PC-9 (cell line): ENCODE data around the gene UBTD1. TPM values are rescaled to one million over a fixed set of nuclear protein-coding genes. Genes with fewer than 3 reads are reported as not detected.

ENCODE experiments used
- BruUV-seq: library from RNA; stranded (reverse); fragments of 400-500 nt; replicated peaks from 2 replicates; lab custom pipeline; 2021; lab: Mats Ljungman, UMichigan
- CTCF ChIA-PET: fragments of 300-600 bp; sonication (Branson Sonifier 250); formaldehyde crosslinking; loops from one replicate; lab custom pipeline; 2022; ENCODE audit warnings: antibody characterized with exemption; lab: Charles Lee
- POLR2A ChIA-PET: fragments of 300-600 bp; sonication (Branson Sonifier 250); formaldehyde crosslinking; loops from one replicate; lab custom pipeline; 2022; ENCODE audit warnings: antibody characterized with exemption; ENCODE audit not compliant: unreplicated experiment; lab: Charles Lee
- DNase-seq, 2 experiments: peaks; one replicate each; pipeline versions ENCODE4 v3.0.0 to v3.0.0-alpha.2; 2015 to 2022; ENCODE audit warnings: mixed read lengths in 1 of 2
- H2AFZ ChIP-seq: fragments of 200-600 bp; sonication (generic); 2 replicates; pipeline ENCODE4 v1.8.1; 2017; ENCODE audit warnings: antibody characterized with exemption
- H3F3A ChIP-seq: fragments of 200-600 bp; sonication (generic); 2 replicates; pipeline ENCODE4 v1.8.1; 2017; ENCODE audit warnings: antibody characterized with exemption, mild to moderate bottlenecking, low read depth; ENCODE audit not compliant: insufficient read depth
- H3K27ac ChIP-seq: fragments of 200-600 bp; sonication (generic); 2 replicates; pipeline ENCODE4 v1.6.1; 2016; ENCODE audit warnings: mixed run types
- H3K27me3 ChIP-seq: fragments of 200-600 bp; sonication (generic); 2 replicates; pipeline ENCODE4 v1.6.1; 2016; ENCODE audit warnings: low read depth, mixed run types; ENCODE audit not compliant: insufficient read depth
- H3K36me3 ChIP-seq: fragments of 200-600 bp; sonication (generic); 2 replicates; pipeline ENCODE4 v1.6.1; 2016; ENCODE audit warnings: low read depth, mixed run types
- H3K4me1 ChIP-seq: fragments of 200-600 bp; sonication (generic); replicated peaks from 2 replicates; pipeline ENCODE4 v1.6.1; 2016; ENCODE audit warnings: mixed run types; ENCODE audit not compliant: insufficient read depth
- H3K4me2 ChIP-seq: fragments of 200-600 bp; sonication (generic); 2 replicates; pipeline ENCODE4 v1.6.1; 2017; ENCODE audit warnings: mixed run types
- H3K4me3 ChIP-seq: fragments of 200-600 bp; sonication (generic); 2 replicates; pipeline ENCODE4 v1.6.1; 2016; ENCODE audit warnings: mixed run types
- H3K79me2 ChIP-seq: fragments of 200-600 bp; sonication (generic); 2 replicates; pipeline ENCODE4 v1.6.1; 2017; ENCODE audit warnings: low read depth, mixed run types
- H3K9me2 ChIP-seq: fragments of 200-600 bp; sonication (generic); 2 replicates; pipeline ENCODE4 v1.8.1; 2017; ENCODE audit warnings: mild to moderate bottlenecking; ENCODE audit not compliant: insufficient read depth
- H3K9me3 ChIP-seq: fragments of 200-600 bp; sonication (generic); 2 replicates; pipeline ENCODE4 v1.8.1; 2016; ENCODE audit warnings: low read depth; ENCODE audit not compliant: insufficient read depth
- H4K20me1 ChIP-seq: fragments of 200-600 bp; sonication (generic); 2 replicates; pipeline ENCODE4 v1.8.1; 2017; ENCODE audit not compliant: insufficient read depth
- CTCF ChIP-seq: fragments of 200-600 bp; sonication (generic); conservative IDR thresholded peaks from 2 replicates; pipeline ENCODE4 v1.6.1; 2017; ENCODE audit warnings: mixed run types, antibody characterized with exemption, mild to moderate bottlenecking, moderate library complexity
- EZH2 ChIP-seq: fragments of 200-600 bp; sonication (generic); IDR thresholded peaks from 2 replicates; pipeline ENCODE4 v1.8.0; 2017; ENCODE audit warnings: antibody characterized with exemption, low read depth
- intact Hi-C: fragments of 100-400 bp; cut with micrococcal nuclease; formaldehyde crosslinking; loops from one replicate; pipeline ENCODE4 v1.10.0; 2022; ENCODE audit not compliant: unreplicated experiment
- total RNA-seq: library from RNA; stranded (reverse); gene quantifications from 2 replicates; pipeline ENCODE4 v1.2.3, GENCODE V29; 2021

The UBTD1 gene
- total RNA-seq, 1 experiment from 2014 or later, result 17.1 TPM

GRCh38 chr10:97583476-97583875 is 84.8 kb downstream of the UBTD1 start:
- no peak for DNase-seq
- Histone ChIP-seq H3K27ac (no peak overlapping the region), H3K4me3 (no peak overlapping the region), H4K20me1 (no peaks in the 10 kb centered on the region), H3K36me3 (no peaks in the 10 kb centered on the region), H3K4me2 (no peak overlapping the region), H3F3A (no peaks in the 10 kb centered on the region), H2AFZ (no peak overlapping the region), H3K79me2 (no peaks in the 10 kb centered on the region), H3K27me3 (no peaks in the 10 kb centered on the region), H3K4me1 (no peaks in the 10 kb centered on the region), H3K9me2 (no peaks in the 10 kb centered on the region), H3K9me3 (no peaks in the 10 kb centered on the region)
- intact Hi-C loops, result no loop called here
- ChIA-PET CTCF (interaction anchor here (0.6 to 1.2 kb wide), 2 partner anchors 12 to 44 kb away, joined by 3 to 4 read pairs; no protein-coding TSS in a partner anchor), POLR2A (interaction anchor here (0.9 kb wide), 1 partner anchor 9 kb away, joined by 4 read pairs; no protein-coding TSS in a partner anchor)
- TF ChIP-seq EZH2, result no peak
- no peak for TF ChIP-seq CTCF
- BruUV-seq, result no TSS peak

- intact Hi-C loops, result no loop called here
- Histone ChIP-seq H4K20me1 (no peaks in the 10 kb centered on the region), H3K36me3 (no peaks in the 10 kb centered on the region), H3K27ac (no peak within 1 kb of the TSS), H3K79me2 (no peaks in the 10 kb centered on the region), H3K27me3 (no peaks in the 10 kb centered on the region), H3K4me2 (no peak within 1 kb of the TSS), H3K9me2 (no peaks in the 10 kb centered on the region), H3K4me3 (no peak within 1 kb of the TSS), H3K4me1 (no peaks in the 10 kb centered on the region), H2AFZ (no peak within 1 kb of the TSS), H3F3A (no peaks in the 10 kb centered on the region), H3K9me3 (no peaks in the 10 kb centered on the region)
- CTCF ChIA-PET, result interaction anchor here (0.6 to 1.2 kb wide), 2 partner anchors 13 to 43 kb away, joined by 3 to 4 read pairs; no protein-coding TSS in a partner anchor
- peak in 1 of 2 experiments; percentile 67 for DNase-seq
- POLR2A ChIA-PET, result interaction anchor here (0.5 to 0.9 kb wide), 2 partner anchors 9 to 12 kb away, joined by 3 to 4 read pairs; no protein-coding TSS in a partner anchor
- BruUV-seq, result TSS peak; percentile 48
- TF ChIP-seq EZH2, result no peak
- TF ChIP-seq CTCF, result no peak
Measured at GRCh38 chr10:97584060-97584797, 85.5 kb downstream of the UBTD1 start, which contains the start of gene HOGA1. TSS of gene HOGA1 (plus strand) at chr10:97584389. CDS start at chr10:97584704, 315 bp downstream.

GRCh38 chr10:97584798-97585438 is 86.2 kb downstream of the UBTD1 start:
- ChIA-PET CTCF (no interaction called here), POLR2A (interaction anchor here (0.5 kb wide), 1 partner anchor 11 kb away, joined by 3 read pairs; no protein-coding TSS in a partner anchor)
- Histone ChIP-seq H3K27ac (no peak overlapping the region), H3F3A (no peaks in the 10 kb centered on the region), H3K4me1 (no peaks in the 10 kb centered on the region), H3K9me3 (no peaks in the 10 kb centered on the region), H4K20me1 (no peaks in the 10 kb centered on the region), H3K4me3 (no peak overlapping the region), H3K9me2 (no peaks in the 10 kb centered on the region), H3K36me3 (no peaks in the 10 kb centered on the region), H3K27me3 (no peaks in the 10 kb centered on the region), H3K79me2 (no peaks in the 10 kb centered on the region), H3K4me2 (no peak overlapping the region), H2AFZ (no peak overlapping the region)
- BruUV-seq, result no TSS peak
- DNase-seq, result no peak
- no peak for TF ChIP-seq CTCF
- intact Hi-C loops, result no loop called here
